ENCODE results near the gene KRTAP27-1.

KRTAP27-1 gene, protein sequence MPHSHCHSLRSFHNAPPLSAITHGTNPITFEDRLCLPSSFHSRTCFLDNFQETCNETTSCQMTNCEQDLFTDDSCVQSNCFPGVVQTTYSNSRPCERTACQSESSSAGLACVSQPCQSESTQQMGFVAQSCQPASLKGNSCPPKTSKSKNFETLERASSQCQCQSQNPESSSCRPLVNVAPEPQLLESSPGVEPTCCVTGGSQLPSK

DNA sequence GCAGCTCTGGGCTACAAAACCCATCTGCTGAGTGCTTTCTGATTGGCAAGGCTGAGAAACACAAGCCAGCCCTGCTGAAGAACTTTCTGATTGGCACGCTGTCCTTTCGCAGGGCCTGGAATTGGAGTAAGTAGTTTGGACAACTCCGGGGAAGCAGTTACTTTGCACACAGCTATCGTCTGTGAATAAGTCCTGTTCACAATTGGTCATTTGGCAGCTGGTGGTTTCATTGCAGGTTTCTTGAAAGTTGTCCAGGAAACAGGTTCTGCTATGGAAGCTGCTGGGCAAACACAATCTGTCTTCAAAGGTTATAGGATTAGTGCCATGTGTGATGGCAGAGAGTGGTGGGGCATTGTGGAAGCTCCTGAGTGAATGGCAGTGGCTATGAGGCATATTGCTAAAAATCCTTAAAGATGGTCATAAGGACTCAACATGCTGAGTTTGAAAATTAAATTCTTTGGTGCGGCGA is at the start of gene KRTAP27-1:
TSS of gene KRTAP27-1 (minus strand) at position 419 of the 469 bp plus-strand sequence. CDS start at position 393, 26 bp downstream.
- DNase-seq (ENCODE audit: low spot score): no peak

- DNase-seq (ENCODE audit: low spot score): no peak
These were observed 44.7 kb upstream of the KRTAP27-1 start for GRCh38 chr21:30382201-30382600.

- DNase-seq (ENCODE audit: low spot score): no peak
These were observed 34.8 kb upstream of the KRTAP27-1 start, which contains the start of gene KRTAP13-2 for GRCh38 chr21:30372139-30372770. Gene KRTAP13-2, minus strand, starts transcription at chr21:30372271. Its CDS starts 58 bp downstream, at chr21:30372213.

DNA sequence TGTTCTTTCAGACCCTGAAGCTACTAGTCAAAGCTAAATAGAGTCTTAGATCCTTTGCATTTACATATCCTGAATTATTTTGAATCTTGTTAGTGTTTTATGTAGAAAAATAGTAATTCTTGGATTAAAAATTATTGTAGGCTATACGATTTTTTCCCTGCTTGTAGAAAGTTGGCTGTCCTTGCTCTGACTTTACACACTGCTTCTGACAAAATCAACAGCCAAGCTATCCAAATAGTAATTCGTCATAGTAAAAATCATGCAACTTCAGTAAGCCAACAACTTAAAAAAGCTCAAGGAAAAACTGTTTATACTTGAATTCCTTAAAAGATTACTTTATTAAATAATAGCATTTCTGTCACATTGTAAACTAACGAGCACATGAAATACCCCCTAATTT is 18.4 kb upstream of the KRTAP27-1 start:
- no peak for DNase-seq (ENCODE audit: low spot score)

DNA sequence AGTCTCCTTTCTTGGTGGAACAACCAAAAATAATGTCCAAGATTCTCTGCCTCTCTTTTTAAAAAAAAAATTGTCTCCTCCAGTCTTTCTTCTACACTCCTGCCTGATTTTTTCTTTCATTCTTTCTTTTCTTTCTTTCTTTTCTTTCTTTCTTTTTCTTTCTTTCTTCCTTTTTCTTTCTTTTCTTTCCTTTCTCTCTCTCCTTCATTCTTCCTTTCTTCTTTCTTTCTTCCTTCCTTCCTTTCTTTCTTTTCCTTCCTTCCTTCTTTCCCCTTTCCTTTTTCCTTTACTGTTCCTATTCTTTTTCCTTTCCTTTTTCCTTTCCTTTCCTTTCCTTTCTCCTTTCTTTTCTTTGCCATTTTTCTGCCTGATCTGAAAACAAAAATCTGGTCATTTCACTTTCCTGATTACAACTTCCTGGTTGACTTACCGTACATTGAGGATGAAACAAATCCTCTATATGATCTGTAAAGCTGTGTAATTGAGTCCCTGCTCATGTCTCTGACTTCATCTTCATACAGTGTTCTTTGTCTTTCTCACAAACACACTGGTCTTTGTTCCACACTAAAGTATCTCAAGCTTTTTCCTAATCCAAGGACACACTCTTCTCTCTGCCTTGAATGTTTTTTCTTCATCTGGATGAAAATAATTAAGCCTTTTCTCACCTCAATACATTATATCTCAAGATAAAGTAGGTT is 17.0 kb upstream of the KRTAP27-1 start:
- DNase-seq (ENCODE audit: low spot score): no peak

GRCh38 chr21:30351534-30351933 is 14.0 kb upstream of the KRTAP27-1 start:
- no peak for DNase-seq (ENCODE audit: low spot score)

DNA sequence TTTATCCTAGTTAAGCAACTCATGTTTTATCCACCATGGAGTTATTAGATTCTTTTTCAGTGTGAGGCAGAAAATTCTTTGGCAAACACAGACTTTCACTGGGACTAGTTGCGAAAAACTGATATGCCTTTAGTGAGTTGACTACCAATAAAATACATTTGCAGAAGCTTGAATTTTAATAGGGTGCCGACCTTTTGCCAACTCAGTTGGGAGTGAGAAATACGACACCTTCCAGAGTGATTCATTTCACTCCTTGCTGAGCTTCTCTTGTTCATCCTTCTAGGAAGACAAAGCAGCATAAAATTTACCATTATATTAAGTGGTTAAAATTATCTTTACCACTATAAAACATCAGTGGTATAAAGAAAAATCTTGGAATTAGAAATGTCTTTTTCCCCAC is 12.1 kb upstream of the KRTAP27-1 start:
- DNase-seq (ENCODE audit: low spot score): peak; percentile 3

- DNase-seq (ENCODE audit: low spot score): no peak
These were observed 11.0 kb upstream of the KRTAP27-1 start, which contains the start of gene KRTAP23-1 for GRCh38 chr21:30348506-30348905. Gene KRTAP23-1, minus strand, starts transcription at chr21:30348606. Its CDS starts 0 bp downstream, at chr21:30348606.

- DNase-seq (ENCODE audit: low spot score): no peak
These were observed 7.5 kb upstream of the KRTAP27-1 start for GRCh38 chr21:30345014-30345413.

GRCh38 chr21:30340714-30341573 is 3.5 kb upstream of the KRTAP27-1 start:
- peak; percentile 53 for DNase-seq (ENCODE audit: low spot score)

GRCh38 chr21:30338717-30339116 is 1.2 kb upstream of the KRTAP27-1 start:
- no peak for DNase-seq (ENCODE audit: low spot score)

- DNase-seq (ENCODE audit: low spot score): no peak
These were observed 278 bp upstream of the KRTAP27-1 start for GRCh38 chr21:30337772-30338171.

DNA sequence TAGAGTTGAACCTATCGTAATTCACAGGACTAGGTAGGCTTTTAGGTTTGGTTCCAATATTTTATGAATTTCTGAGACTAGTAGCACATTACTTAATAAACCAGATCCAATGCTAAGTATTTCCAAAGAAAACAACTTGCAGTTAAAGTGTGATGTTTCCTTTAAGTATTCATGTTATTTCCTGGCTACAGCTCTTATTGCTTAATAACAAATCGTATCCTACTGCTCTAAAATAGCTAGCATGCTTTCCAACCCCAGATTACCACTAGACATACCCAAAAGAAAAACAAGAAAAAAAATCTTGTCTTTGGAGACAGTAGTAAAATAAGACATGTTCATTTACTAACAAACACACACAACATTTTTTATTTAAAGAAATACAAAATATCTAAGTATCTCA is 898 bp downstream of the KRTAP27-1 start:
- DNase-seq (ENCODE audit: low spot score): no peak

GRCh38 chr21:30333736-30334135 is 3.8 kb downstream of the KRTAP27-1 start:
- no peak for DNase-seq (ENCODE audit: low spot score)

DNA sequence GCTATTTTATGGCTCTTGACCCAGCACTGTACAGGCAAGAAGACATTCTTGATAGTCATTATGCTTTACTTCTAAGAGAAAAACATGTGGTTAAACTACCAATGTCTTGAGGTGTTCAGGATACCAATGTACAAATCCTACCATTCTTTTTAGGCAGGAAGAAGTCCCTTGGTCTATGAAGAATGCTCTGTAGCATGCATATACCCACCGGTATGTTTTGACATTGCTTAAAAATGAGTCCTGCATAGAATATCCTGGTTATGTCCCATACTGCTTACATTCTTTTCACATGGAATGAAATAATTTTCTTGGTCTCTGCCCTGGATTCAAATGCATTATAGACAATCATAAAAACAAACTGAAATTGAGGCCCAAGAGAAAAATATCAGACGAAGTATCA is 4.8 kb downstream of the KRTAP27-1 start:
- no peak for DNase-seq (ENCODE audit: low spot score)

DNA sequence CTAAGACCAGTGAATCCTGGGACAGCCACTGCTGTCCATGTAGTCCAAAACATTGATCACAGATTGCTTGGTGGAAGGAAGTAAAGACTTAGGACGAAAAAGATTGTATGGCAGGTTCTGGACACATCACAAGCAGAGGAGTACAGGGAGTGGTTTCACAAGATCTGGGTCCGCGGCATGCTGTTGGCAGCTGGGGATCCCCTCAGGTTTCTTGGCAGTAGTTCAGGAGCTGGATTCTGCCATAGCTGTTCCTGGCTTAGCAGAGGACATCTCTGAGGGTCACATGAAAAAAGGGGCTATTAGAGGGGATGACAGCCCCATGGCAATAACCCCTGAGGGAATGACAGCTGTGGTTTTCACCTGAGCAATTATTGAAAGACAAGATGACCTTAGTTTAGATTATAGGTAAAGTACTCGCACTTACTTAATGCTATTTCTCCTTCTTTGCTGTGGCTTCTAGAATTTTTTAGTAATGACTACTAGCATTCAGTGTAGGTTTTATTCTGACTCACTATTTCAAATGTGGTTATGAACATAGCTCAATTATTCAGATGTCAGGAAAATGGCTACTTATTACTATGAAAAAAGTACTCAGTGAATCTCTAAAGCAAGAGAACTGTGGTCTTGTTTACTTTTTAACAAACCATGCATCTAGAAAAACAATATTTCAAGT is 8.2 kb downstream of the KRTAP27-1 start:
- no peak for DNase-seq (ENCODE audit: low spot score)

DNA sequence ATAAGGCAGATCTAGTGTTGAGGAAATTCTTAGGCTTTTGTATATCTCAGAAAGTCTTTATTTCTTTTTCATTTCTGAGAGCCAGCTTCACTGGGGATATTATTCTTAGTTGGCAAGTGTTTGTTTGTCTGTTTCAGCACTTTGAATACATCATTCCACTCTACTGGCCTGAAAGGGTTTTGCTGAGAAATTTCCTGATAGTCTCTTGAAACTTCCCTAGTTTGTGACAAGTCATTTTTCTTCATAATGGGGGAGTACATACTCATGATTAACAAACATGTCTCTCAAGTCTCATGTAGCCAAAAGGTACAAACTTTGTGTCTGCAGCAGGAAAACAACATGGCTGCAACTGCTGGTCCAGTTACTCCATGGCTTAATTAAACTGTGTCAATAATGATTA is 11.1 kb downstream of the KRTAP27-1 start:
- DNase-seq (ENCODE audit: low spot score): no peak

GRCh38 chr21:30320215-30320614 is 17.3 kb downstream of the KRTAP27-1 start, which contains the start of gene KRTAP26-1:
Gene KRTAP26-1, minus strand, starts transcription at chr21:30320315. Its CDS starts 280 bp downstream, at chr21:30320035.
- DNase-seq (ENCODE audit: low spot score): no peak

GRCh38 chr21:30315701-30316100 is 21.8 kb downstream of the KRTAP27-1 start:
- no peak for DNase-seq (ENCODE audit: low spot score)

DNA sequence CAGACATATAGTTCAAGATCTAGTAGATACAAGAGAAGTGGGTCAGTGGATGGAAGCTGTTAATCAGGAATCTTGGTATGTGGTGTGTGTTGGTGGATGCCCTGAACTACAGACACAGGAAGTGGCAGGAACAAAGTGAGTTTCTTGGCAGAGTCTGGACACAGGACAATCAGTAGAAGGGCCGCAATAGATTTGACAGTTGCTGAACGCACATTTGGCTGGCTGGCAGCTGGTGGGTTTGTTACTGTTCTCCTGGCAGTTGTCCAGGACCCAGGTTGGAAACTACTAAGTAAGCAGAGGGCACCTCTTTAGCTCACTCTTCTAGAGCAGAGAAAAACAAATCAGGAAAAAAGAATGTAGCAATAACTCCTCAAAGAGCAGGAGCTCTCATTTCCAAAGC is 30.6 kb downstream of the KRTAP27-1 start:
- no peak for DNase-seq (ENCODE audit: low spot score)

DNA sequence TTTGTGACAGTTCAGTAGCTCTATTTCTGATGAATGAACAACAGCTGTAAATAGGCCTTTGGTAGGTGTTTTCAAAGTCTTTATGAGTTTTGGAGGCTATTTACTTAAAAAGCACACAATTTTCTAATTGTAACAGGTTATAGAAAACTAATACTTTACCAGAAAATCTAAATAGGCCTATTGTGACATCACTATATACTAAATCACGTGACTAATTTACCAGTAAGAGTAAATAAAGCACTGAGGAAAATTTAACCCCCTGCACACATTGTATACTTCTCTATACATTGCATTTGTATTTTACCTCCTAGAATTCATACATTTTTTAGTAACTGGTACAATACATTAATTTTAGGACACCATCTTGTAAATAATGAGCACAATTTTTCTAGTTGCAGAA is 32.4 kb downstream of the KRTAP27-1 start:
- DNase-seq (ENCODE audit: low spot score): no peak
